AG10803 (cell line): Measurements from ENCODE around the gene TSTD2.

Source experiments
- DNase-seq: peaks from one replicate; pipeline ENCODE4 v3.0.0; 2010; ENCODE audit warnings: low read depth
- H3K4me3 ChIP-seq: 2 replicates; pipeline ENCODE4 v1.5.1; 2011; ENCODE audit warnings: mild to moderate bottlenecking, low read length, control low read depth
- CTCF ChIP-seq: conservative IDR thresholded peaks from 2 replicates; pipeline ENCODE4 v1.5.1; 2011; ENCODE audit warnings: mild to moderate bottlenecking, low read length, control low read depth, inconsistent platforms

The TSTD2 gene

GRCh38 chr9:97558701-97559101 lies 74.5 kb downstream of the TSTD2 start:
- TF ChIP-seq CTCF = no peak
- no peak overlapping the region for H3K4me3 ChIP-seq
- DNase-seq = no peak

- TF ChIP-seq CTCF = no peak
- H3K4me3 ChIP-seq = no peak overlapping the region
- no peak for DNase-seq
Observed at GRCh38 chr9:97557606-97558095, 75.5 kb downstream of the TSTD2 start.

- no peak overlapping the region for H3K4me3 ChIP-seq
- no peak for TF ChIP-seq CTCF
- no peak for DNase-seq
Observed at GRCh38 chr9:97556721-97557605, 76.2 kb downstream of the TSTD2 start.

- no peak for TF ChIP-seq CTCF
- H3K4me3 ChIP-seq = no peak overlapping the region
- no peak for DNase-seq
Observed at GRCh38 chr9:97556036-97556720, 77.0 kb downstream of the TSTD2 start.

- H3K4me3 ChIP-seq = no peak overlapping the region
- DNase-seq = no peak
- no peak for TF ChIP-seq CTCF
Observed at GRCh38 chr9:97555164-97555563, 78.0 kb downstream of the TSTD2 start.

GRCh38 chr9:97554566-97555075 lies 78.5 kb downstream of the TSTD2 start:
- TF ChIP-seq CTCF = no peak
- no peak for DNase-seq
- no peak overlapping the region for H3K4me3 ChIP-seq
